ENCODE measurements around the gene AIPL1.
"Not testable (repeated sequence)": the region's sequence is repeated elsewhere in the genome, so short reads cannot be mapped to it uniquely, and the experiment has no call there.

The AIPL1 gene, protein sequence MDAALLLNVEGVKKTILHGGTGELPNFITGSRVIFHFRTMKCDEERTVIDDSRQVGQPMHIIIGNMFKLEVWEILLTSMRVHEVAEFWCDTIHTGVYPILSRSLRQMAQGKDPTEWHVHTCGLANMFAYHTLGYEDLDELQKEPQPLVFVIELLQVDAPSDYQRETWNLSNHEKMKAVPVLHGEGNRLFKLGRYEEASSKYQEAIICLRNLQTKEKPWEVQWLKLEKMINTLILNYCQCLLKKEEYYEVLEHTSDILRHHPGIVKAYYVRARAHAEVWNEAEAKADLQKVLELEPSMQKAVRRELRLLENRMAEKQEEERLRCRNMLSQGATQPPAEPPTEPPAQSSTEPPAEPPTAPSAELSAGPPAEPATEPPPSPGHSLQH

GRCh38 chr17:6435051-6435450 is at the start of gene AIPL1:
Gene AIPL1 (minus strand): TSS chr17:6435121. CDS start chr17:6435104, 17 bp downstream.
- DNase-seq (no peak), ATAC-seq (no peak)
- no peak within 1 kb of the TSS for H3K27ac Mint-ChIP-seq
- peaks cover 6% of the 10 kb centered on the region for H3K4me1 Mint-ChIP-seq
- peaks cover 7 to 9% of the 10 kb centered on the region in 2 donors for H3K9me3 Mint-ChIP-seq
- peaks cover 61% of the 10 kb centered on the region for H3K27me3 Mint-ChIP-seq
- H3K4me3 Mint-ChIP-seq, result no peak within 1 kb of the TSS

DNA sequence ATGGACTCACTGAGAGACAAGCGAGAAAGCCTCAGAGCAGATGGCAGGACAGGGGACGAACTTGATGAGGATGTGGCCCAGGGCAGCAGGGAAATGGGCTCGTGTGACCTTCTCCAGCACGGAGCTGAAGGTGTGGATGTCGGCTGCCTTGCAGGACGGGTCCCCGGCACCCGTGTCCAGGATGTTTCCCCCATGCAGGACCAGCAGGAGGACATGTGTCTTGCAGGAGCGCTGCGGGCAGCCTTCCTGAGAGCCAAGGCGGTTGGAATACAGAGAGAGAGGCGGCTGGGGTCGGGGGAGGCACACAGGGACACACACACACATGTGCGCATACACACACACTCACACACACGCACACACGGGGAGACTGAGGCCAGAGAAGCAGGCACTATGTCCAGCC is 48.6 kb upstream of the AIPL1 start:
- Mint-ChIP-seq H3K9me3 (no peaks in the 10 kb centered on the region), H3K27me3 (peaks cover 24% of the 10 kb centered on the region)
- no peak for ATAC-seq

GRCh38 chr17:6482796-6483195 is 47.9 kb upstream of the AIPL1 start:
- not testable (repeated sequence) for H3K27ac Mint-ChIP-seq, H3K4me3 Mint-ChIP-seq, DNase-seq, H3K9me3 Mint-ChIP-seq, H3K4me1 Mint-ChIP-seq, ATAC-seq
- H3K27me3 Mint-ChIP-seq, result peaks cover 24% of the 10 kb centered on the region

More for the DNA sequence above, 48.6 kb upstream of the AIPL1 start:
- Mint-ChIP-seq H3K4me3 (no peak overlapping the region), H3K4me1 (no peaks in the 10 kb centered on the region), H3K27ac (peak overlapping the region in 1 of 2 donors; percentile 92)
- DNase-seq, result no peak

DNA sequence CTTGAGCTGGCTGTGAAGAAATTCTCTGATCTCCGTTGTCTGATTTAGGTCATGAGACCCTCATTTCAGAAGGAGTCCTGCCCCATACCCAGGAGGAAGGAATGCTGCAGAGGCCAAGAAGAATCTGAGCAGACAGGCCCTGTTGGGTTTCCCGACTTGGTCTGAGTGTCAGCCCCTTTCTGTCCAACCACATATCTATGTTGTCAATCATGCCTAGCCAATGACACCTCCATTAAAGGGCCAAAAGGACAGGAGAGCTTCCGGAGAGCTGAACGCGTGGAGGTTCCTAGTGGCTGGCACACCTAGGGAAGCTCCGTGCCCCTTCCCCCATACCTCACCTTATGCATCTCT is 47.2 kb upstream of the AIPL1 start:
- H3K4me1 Mint-ChIP-seq, result no peaks in the 10 kb centered on the region
- ATAC-seq, result no peak
- peak overlapping the region; percentile 23 to 30 for H3K27ac Mint-ChIP-seq
- no peak for DNase-seq
- H3K9me3 Mint-ChIP-seq, result no peaks in the 10 kb centered on the region
- no peak overlapping the region for H3K4me3 Mint-ChIP-seq
- peaks cover 22% of the 10 kb centered on the region for H3K27me3 Mint-ChIP-seq

- Mint-ChIP-seq H3K27me3 (peaks cover 6% of the 10 kb centered on the region), H3K4me1 (no peaks in the 10 kb centered on the region), H3K9me3 (no peaks in the 10 kb centered on the region), H3K27ac (no peak overlapping the region), H3K4me3 (no peak overlapping the region)
- DNase-seq (no peak), ATAC-seq (no peak)
Observed at GRCh38 chr17:6480303-6480675, 45.4 kb upstream of the AIPL1 start.

GRCh38 chr17:6479622-6480302 is 44.8 kb upstream of the AIPL1 start:
- Mint-ChIP-seq H3K4me3 (no peak overlapping the region), H3K9me3 (no peaks in the 10 kb centered on the region), H3K27ac (no peak overlapping the region), H3K4me1 (no peaks in the 10 kb centered on the region), H3K27me3 (peaks cover 6% of the 10 kb centered on the region)
- no peak for DNase-seq
- no peak for ATAC-seq

DNA sequence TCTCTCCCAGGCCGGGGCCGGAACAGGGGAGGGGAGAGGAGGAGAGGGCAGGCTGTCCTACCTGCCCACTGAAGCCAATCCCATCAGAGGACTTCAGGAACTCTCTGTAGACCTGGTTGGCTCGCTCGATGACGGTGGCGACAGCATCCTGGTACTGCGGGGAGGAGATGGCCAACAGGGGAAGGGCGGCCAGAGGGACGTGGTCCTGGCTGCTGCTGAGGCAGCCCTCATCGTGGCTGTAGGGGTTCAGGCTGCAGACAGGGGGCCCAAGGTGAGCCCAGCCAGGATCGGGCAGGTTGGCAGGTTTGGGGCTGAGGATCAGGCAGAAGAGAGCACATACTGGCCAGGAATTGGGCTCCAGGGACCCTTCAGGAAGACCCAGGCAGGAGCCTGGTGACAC is 43.6 kb upstream of the AIPL1 start:
- H3K27me3 Mint-ChIP-seq, result peaks cover 6% of the 10 kb centered on the region
- H3K9me3 Mint-ChIP-seq, result no peaks in the 10 kb centered on the region
- no peak overlapping the region for H3K27ac Mint-ChIP-seq
- ATAC-seq (no peak), DNase-seq (no peak)
- no peaks in the 10 kb centered on the region for H3K4me1 Mint-ChIP-seq
- H3K4me3 Mint-ChIP-seq, result no peak overlapping the region

DNA sequence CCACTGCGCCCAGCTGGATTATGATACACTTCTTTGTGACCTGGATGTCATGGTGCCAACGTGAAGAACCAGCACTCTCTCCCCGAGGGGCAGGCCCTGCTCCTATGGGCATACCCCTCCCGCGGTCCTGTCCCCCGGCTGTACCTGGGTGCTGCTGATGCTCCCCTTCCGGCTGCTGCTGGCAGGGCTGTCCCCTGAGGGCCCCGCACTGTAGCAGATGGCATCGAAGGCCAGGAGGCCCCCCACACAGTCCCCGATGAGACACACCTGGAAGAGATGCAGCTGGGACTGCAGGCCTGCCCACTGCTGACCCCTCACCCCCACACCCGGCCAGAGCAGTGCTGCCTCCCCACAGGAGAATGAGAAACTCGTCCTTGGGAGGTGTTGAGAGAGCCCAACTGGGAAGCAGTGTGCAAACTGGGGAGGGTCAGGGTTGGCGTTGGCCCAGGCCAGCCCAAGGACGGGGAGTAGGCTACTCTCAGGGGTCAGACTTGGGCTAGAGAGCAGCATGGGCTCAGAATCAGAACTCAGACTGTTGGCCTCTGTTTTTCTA is 43.0 kb upstream of the AIPL1 start:
- H3K4me1 Mint-ChIP-seq, result peaks cover 4% of the 10 kb centered on the region
- H3K27me3 Mint-ChIP-seq, result peaks cover 6% of the 10 kb centered on the region
- H3K9me3 Mint-ChIP-seq, result no peaks in the 10 kb centered on the region
- no peak for DNase-seq
- H3K4me3 Mint-ChIP-seq, result no peak overlapping the region
- no peak for ATAC-seq
- H3K27ac Mint-ChIP-seq, result no peak overlapping the region

GRCh38 chr17:6476810-6477179 is 41.9 kb upstream of the AIPL1 start:
- Mint-ChIP-seq H3K27ac (no peak overlapping the region), H3K4me3 (no peak overlapping the region), H3K27me3 (peaks cover 6% of the 10 kb centered on the region), H3K9me3 (no peaks in the 10 kb centered on the region), H3K4me1 (peaks cover 6% of the 10 kb centered on the region)
- DNase-seq (no peak), ATAC-seq (no peak)

DNA sequence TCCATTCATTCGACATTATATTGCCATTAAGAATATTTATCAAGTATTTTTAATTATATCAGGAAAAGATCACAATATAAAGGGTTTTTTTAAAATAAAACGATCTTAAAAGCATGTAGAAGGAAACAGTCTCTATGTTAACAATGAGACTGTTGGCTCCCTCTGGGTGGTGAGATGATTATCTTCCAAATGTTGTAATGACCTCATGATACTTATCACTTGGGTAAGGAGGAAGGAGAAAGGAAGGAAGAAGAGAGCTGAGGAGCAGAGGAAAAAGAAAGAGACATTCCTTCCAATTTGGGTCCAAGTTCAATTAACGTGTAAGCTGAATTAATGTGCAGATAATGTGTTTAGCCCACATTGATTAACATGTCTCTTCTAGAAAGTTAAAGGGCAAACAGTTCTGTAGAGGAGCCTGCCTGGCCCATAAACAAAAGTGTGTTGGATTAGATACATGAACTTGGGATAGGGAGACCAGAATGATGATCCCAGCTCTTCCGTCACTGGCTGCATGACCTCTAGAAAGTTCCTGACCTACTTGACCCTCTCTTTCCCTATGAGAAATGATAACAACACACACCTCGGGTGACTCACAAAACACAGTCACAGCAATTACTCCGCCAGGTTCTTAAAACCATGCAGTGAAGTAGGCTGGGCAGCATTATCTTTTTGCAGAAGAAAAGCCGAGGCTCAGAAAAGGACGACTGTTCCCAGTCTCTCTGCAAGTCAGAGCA is 41.3 kb upstream of the AIPL1 start:
- H3K4me3 Mint-ChIP-seq, result no peak overlapping the region
- ATAC-seq, result no peak

GRCh38 chr17:6475411-6475810 is 40.5 kb upstream of the AIPL1 start:
- no peak for DNase-seq
- Mint-ChIP-seq H3K9me3 (no peaks in the 10 kb centered on the region), H3K27me3 (no peaks in the 10 kb centered on the region), H3K4me3 (no peak overlapping the region), H3K27ac (no peak overlapping the region), H3K4me1 (peaks cover 6% of the 10 kb centered on the region)
- ATAC-seq, result no peak

More for the DNA sequence above, 41.3 kb upstream of the AIPL1 start:
- Mint-ChIP-seq H3K4me1 (peaks cover 6% of the 10 kb centered on the region), H3K9me3 (no peaks in the 10 kb centered on the region), H3K27me3 (peaks cover 5% of the 10 kb centered on the region), H3K27ac (no peak overlapping the region)
- no peak for DNase-seq

GRCh38 chr17:6474906-6475305 is 40.0 kb upstream of the AIPL1 start:
- Mint-ChIP-seq H3K27me3 (no peaks in the 10 kb centered on the region), H3K27ac (peak overlapping the region in 1 of 2 donors; percentile 7), H3K4me3 (no peak overlapping the region), H3K4me1 (peaks cover 6% of the 10 kb centered on the region), H3K9me3 (no peaks in the 10 kb centered on the region)
- no peak for ATAC-seq
- DNase-seq, result no peak

GRCh38 chr17:6474376-6474775 is 39.5 kb upstream of the AIPL1 start:
- H3K27me3 Mint-ChIP-seq, result no peaks in the 10 kb centered on the region
- H3K27ac Mint-ChIP-seq, result no peak overlapping the region
- DNase-seq, result no peak
- ATAC-seq, result no peak
- peaks cover 6% of the 10 kb centered on the region for H3K4me1 Mint-ChIP-seq
- H3K9me3 Mint-ChIP-seq, result no peaks in the 10 kb centered on the region
- no peak overlapping the region for H3K4me3 Mint-ChIP-seq

- peak; percentile 58 for ATAC-seq
- peak overlapping the region; percentile 59 to 69 for H3K27ac Mint-ChIP-seq
- no peaks in the 10 kb centered on the region for H3K9me3 Mint-ChIP-seq
- DNase-seq, result peak; percentile 71 to 75
- H3K4me1 Mint-ChIP-seq, result peaks cover 6% of the 10 kb centered on the region
- no peak overlapping the region for H3K4me3 Mint-ChIP-seq
- no peaks in the 10 kb centered on the region for H3K27me3 Mint-ChIP-seq
Observed at GRCh38 chr17:6473128-6473767, 38.3 kb upstream of the AIPL1 start.

- H3K27me3 Mint-ChIP-seq, result no peaks in the 10 kb centered on the region
- H3K27ac Mint-ChIP-seq, result no peak overlapping the region
- ATAC-seq (no peak), DNase-seq (no peak)
- H3K4me3 Mint-ChIP-seq, result no peak overlapping the region
- peaks cover 6% of the 10 kb centered on the region for H3K4me1 Mint-ChIP-seq
- no peaks in the 10 kb centered on the region for H3K9me3 Mint-ChIP-seq
Observed at GRCh38 chr17:6472517-6472916, 37.6 kb upstream of the AIPL1 start.
